Caki2 (cell line): Measurements from ENCODE around the gene SLC18A2. TPM values are rescaled to one million over a fixed set of nuclear protein-coding genes. Genes with fewer than 3 reads are reported as not detected.
"Not testable (repeated sequence)": the region's sequence is repeated elsewhere in the genome, so short reads cannot be mapped to it uniquely, and the experiment has no call there.

Experiments used
- DNase-seq: peaks from one replicate; pipeline ENCODE4 v3.0.0-alpha.2; 2015; ENCODE audit warnings: low read depth
- in situ Hi-C: cut with HindIII; loops from 2 replicates; pipeline ENCODE4 v1.10.0; 2016; ENCODE audit warnings: low sequenced_read_pairs, low pct_unique_long_range_greater_than_20kb, mixed read lengths
- total RNA-seq: library from RNA; depleted of rRNA; stranded (reverse); fragments of >200 nt; shearing (Covaris generic); gene quantifications from 2 replicates; pipeline ENCODE4 v1.2.3, GENCODE V29; 2014; ENCODE audit warnings: low replicate concordance

Gene SLC18A2
- total RNA-seq, 1 experiment from 2014 or later = not detected

- in situ Hi-C loops = no loop called here
- no peak for DNase-seq
Measured at GRCh38 chr10:117284716-117285494, 44.0 kb downstream of the SLC18A2 start.

GRCh38 chr10:117290872-117291271 lies 50.0 kb downstream of the SLC18A2 start:
- DNase-seq, in situ Hi-C loops: not testable (repeated sequence)

GRCh38 chr10:117294039-117294645 lies 53.2 kb downstream of the SLC18A2 start:
- in situ Hi-C loops = no loop called here
- DNase-seq = no peak

- in situ Hi-C loops = no loop called here
- no peak for DNase-seq
Measured at GRCh38 chr10:117294735-117295134, 53.8 kb downstream of the SLC18A2 start.

GRCh38 chr10:117298219-117298618 lies 57.3 kb downstream of the SLC18A2 start:
- in situ Hi-C loops = no loop called here
- no peak for DNase-seq

- no peak for DNase-seq
- in situ Hi-C loops = no loop called here
Measured at GRCh38 chr10:117299435-117299834, 58.5 kb downstream of the SLC18A2 start.

- in situ Hi-C loops = no loop called here
Measured at GRCh38 chr10:117300671-117301070, 59.8 kb downstream of the SLC18A2 start.

GRCh38 chr10:117303451-117303850 lies 62.5 kb downstream of the SLC18A2 start:
- in situ Hi-C loops, DNase-seq: not testable (repeated sequence)

More at GRCh38 chr10:117300671-117301070, 59.8 kb downstream of the SLC18A2 start:
- DNase-seq = no peak

- in situ Hi-C loops = no loop called here
- no peak for DNase-seq
Measured at GRCh38 chr10:117306674-117307073, 65.8 kb downstream of the SLC18A2 start.

GRCh38 chr10:117311261-117311660 lies 70.3 kb downstream of the SLC18A2 start:
- no peak for DNase-seq
- in situ Hi-C loops = no loop called here

GRCh38 chr10:117312430-117312829 lies 71.5 kb downstream of the SLC18A2 start:
- no peak for DNase-seq
- in situ Hi-C loops = no loop called here

GRCh38 chr10:117313641-117314040 lies 72.7 kb downstream of the SLC18A2 start:
- no peak for DNase-seq
- in situ Hi-C loops = no loop called here

- in situ Hi-C loops = no loop called here
- no peak for DNase-seq
Measured at GRCh38 chr10:117316701-117317100, 75.8 kb downstream of the SLC18A2 start.

- DNase-seq = peak; percentile 20
- in situ Hi-C loops = no loop called here
Measured at GRCh38 chr10:117318909-117319308, 78.0 kb downstream of the SLC18A2 start.

GRCh38 chr10:117320050-117320665 lies 79.2 kb downstream of the SLC18A2 start:
- DNase-seq = no peak
- in situ Hi-C loops = no loop called here

GRCh38 chr10:117322260-117322659 lies 81.3 kb downstream of the SLC18A2 start:
- in situ Hi-C loops = no loop called here
- DNase-seq = no peak

- in situ Hi-C loops = no loop called here
- DNase-seq = no peak
Measured at GRCh38 chr10:117324367-117324766, 83.5 kb downstream of the SLC18A2 start.

- no peak for DNase-seq
- in situ Hi-C loops = no loop called here
Measured at GRCh38 chr10:117327262-117327661, 86.3 kb downstream of the SLC18A2 start.
